ENCODE data around the gene NAB2. TPM values are rescaled to one million over a fixed set of nuclear protein-coding genes. Genes with fewer than 3 reads are reported as not detected.

NAB2 gene
- total RNA-seq, 1 donor from 2014 or later, result 58.0 TPM

GRCh38 chr12:57093415-57094207 lies 4.7 kb downstream of the NAB2 start:
- peak; percentile 62 for DNase-seq (ENCODE audit: low read depth, low spot score)
- peak overlapping the region; percentile 91 for H3K4me3 Mint-ChIP-seq
- no peaks in the 10 kb centered on the region for H3K9me3 Mint-ChIP-seq
- peaks cover 62% of the 10 kb centered on the region for H3K4me1 Mint-ChIP-seq
- H3K27ac Mint-ChIP-seq (ENCODE audit: unreplicated experiment), result peak overlapping the region; percentile 98
- H3K36me3 Mint-ChIP-seq (ENCODE audit: low read depth), result peaks cover 8% of the 10 kb centered on the region
- H3K27me3 Mint-ChIP-seq (ENCODE audit: low read depth), result peaks cover 3% of the 10 kb centered on the region
- TF ChIP-seq CTCF (conservative IDR thresholded peaks at IDR 0.05), result peak; percentile 68

GRCh38 chr12:57094208-57095160 lies 5.6 kb downstream of the NAB2 start:
- peak overlapping the region; percentile 43 for H3K27ac Mint-ChIP-seq (ENCODE audit: unreplicated experiment)
- peaks cover 10% of the 10 kb centered on the region for H3K36me3 Mint-ChIP-seq (ENCODE audit: low read depth)
- no peak for DNase-seq (ENCODE audit: low read depth, low spot score)
- H3K27me3 Mint-ChIP-seq (ENCODE audit: low read depth), result peaks cover 3% of the 10 kb centered on the region
- H3K4me3 Mint-ChIP-seq, result peak overlapping the region; percentile 91
- no peak for TF ChIP-seq CTCF (conservative IDR thresholded peaks at IDR 0.05)
- peaks cover 61% of the 10 kb centered on the region for H3K4me1 Mint-ChIP-seq
- H3K9me3 Mint-ChIP-seq, result no peaks in the 10 kb centered on the region

- Mint-ChIP-seq H3K4me3 (peak overlapping the region; percentile 50), H3K36me3 (ENCODE audit: low read depth) (peaks cover 8% of the 10 kb centered on the region), H3K4me1 (peaks cover 53% of the 10 kb centered on the region), H3K9me3 (no peaks in the 10 kb centered on the region), H3K27ac (ENCODE audit: unreplicated experiment) (no peak overlapping the region), H3K27me3 (ENCODE audit: low read depth) (peaks cover 3% of the 10 kb centered on the region)
- DNase-seq (ENCODE audit: low read depth, low spot score), result no peak
- TF ChIP-seq CTCF (conservative IDR thresholded peaks at IDR 0.05), result no peak
Measured at GRCh38 chr12:57095440-57095839, 6.5 kb downstream of the NAB2 start.

- Mint-ChIP-seq H3K4me3 (peak overlapping the region; percentile 50), H3K4me1 (peaks cover 46% of the 10 kb centered on the region), H3K36me3 (ENCODE audit: low read depth) (peaks cover 8% of the 10 kb centered on the region), H3K9me3 (no peaks in the 10 kb centered on the region), H3K27ac (ENCODE audit: unreplicated experiment) (peak overlapping the region; percentile 24), H3K27me3 (ENCODE audit: low read depth) (peaks cover 3% of the 10 kb centered on the region)
- TF ChIP-seq CTCF (conservative IDR thresholded peaks at IDR 0.05), result no peak
- DNase-seq (ENCODE audit: low read depth, low spot score), result no peak
Measured at GRCh38 chr12:57096099-57096572, 7.2 kb downstream of the NAB2 start.

- H3K9me3 Mint-ChIP-seq, result no peaks in the 10 kb centered on the region
- H3K4me3 Mint-ChIP-seq, result peak overlapping the region; percentile 44
Measured at GRCh38 chr12:57096748-57097553, 8.0 kb downstream of the NAB2 start.

More at GRCh38 chr12:57096748-57097553, 8.0 kb downstream of the NAB2 start:
- Mint-ChIP-seq H3K4me1 (peaks cover 42% of the 10 kb centered on the region), H3K27ac (ENCODE audit: unreplicated experiment) (no peak overlapping the region), H3K36me3 (ENCODE audit: low read depth) (peaks cover 5% of the 10 kb centered on the region), H3K27me3 (ENCODE audit: low read depth) (peaks cover 3% of the 10 kb centered on the region)
- no peak for TF ChIP-seq CTCF (conservative IDR thresholded peaks at IDR 0.05)
- DNase-seq (ENCODE audit: low read depth, low spot score), result no peak

Data from neural crest cell (in vitro differentiated cells).